ENCODE data around the gene LY6G6C. TPM values are rescaled to one million over a fixed set of nuclear protein-coding genes. Genes with fewer than 3 reads are reported as not detected.

Gene LY6G6C
- total RNA-seq, 2 experiments from 2014 or later = not detected

DNA sequence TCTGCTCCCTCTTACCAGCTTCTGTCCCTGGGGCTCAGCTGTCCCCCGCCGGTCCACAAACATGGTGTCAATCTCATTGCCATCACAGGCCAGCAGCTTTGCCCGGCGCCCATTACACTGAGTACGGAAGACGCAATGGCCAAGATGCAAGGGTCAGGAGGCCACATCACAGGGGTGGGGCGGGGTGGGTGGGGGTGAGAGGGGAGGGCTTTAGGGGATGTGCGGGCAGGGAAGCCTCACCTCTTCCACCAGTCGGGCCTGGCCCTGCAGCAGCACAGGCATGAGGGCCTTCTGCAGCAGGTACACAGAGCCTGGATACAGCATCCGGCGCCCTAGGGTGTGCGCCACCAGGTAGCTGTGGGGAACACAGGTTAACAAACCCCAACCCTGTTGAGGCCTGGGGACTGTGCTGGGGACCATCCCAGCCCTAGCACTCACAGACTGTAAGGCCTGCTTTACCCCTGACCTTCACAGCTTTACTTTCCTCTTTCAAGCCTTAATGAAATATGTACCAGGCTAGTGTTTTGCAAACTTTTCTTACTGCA is 29.9 kb downstream of the LY6G6C start:
- DNase-seq (no peak), ATAC-seq (ENCODE audit: poor library complexity) (no peak)
- Mint-ChIP-seq H3K36me3 (ENCODE audit: low read depth) (peaks cover 84% of the 10 kb centered on the region), H3K4me1 (ENCODE audit: low read depth) (no peaks in the 10 kb centered on the region), H3K9me3 (no peaks in the 10 kb centered on the region), H3K27me3 (no peaks in the 10 kb centered on the region), H3K4me3 (no peak overlapping the region), H3K27ac (no peak overlapping the region)
- no peak overlapping the region for H3K27ac ChIP-seq (ENCODE audit: low read depth in 1 of 2, low read length in 2 of 2)
- no peaks in the 10 kb centered on the region for H3K9me3 ChIP-seq (ENCODE audit: control insufficient read depth in 1 of 2, insufficient read depth in 1 of 2, low read length in 2 of 2)
- intact Hi-C loops (cut with DNase I, micrococcal nuclease) = no loop called here
- no peaks in the 10 kb centered on the region for H3K4me1 ChIP-seq (ENCODE audit: insufficient read depth, low read length)
- CTCF ChIA-PET = no interaction called here
- no peaks in the 10 kb centered on the region for H3K27me3 ChIP-seq (ENCODE audit: control insufficient read depth in 1 of 2, insufficient read depth in 2 of 2, low read length in 2 of 2)
- TF ChIP-seq, protein P1, sequence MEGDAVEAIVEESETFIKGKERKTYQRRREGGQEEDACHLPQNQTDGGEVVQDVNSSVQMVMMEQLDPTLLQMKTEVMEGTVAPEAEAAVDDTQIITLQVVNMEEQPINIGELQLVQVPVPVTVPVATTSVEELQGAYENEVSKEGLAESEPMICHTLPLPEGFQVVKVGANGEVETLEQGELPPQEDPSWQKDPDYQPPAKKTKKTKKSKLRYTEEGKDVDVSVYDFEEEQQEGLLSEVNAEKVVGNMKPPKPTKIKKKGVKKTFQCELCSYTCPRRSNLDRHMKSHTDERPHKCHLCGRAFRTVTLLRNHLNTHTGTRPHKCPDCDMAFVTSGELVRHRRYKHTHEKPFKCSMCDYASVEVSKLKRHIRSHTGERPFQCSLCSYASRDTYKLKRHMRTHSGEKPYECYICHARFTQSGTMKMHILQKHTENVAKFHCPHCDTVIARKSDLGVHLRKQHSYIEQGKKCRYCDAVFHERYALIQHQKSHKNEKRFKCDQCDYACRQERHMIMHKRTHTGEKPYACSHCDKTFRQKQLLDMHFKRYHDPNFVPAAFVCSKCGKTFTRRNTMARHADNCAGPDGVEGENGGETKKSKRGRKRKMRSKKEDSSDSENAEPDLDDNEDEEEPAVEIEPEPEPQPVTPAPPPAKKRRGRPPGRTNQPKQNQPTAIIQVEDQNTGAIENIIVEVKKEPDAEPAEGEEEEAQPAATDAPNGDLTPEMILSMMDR (IDR thresholded peaks at IDR 0.05) = no peak
- peaks cover 86% of the 10 kb centered on the region for H3K36me3 ChIP-seq (ENCODE audit: insufficient read depth, low read length)
- POLR2A ChIA-PET = no interaction called here
- no peak overlapping the region for H3K4me3 ChIP-seq (ENCODE audit: low read length)

DNA sequence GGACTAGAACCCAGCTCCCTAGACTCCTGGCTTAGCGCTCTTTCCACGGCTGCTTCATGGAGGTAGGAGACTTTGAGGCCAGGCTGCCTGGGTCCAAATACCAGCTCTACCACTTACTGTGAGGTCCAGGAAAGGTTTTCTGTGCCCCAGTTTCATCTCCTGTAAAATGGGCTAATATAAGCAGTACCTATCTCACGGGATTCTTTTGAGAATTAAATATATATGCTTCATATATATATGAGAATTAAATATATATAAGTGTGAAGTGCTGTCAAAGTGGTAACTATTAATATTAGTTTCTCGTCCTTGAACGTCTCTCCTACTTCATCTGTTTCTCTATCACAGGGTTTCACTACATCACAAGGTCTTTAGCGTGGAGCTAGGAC is 30.5 kb downstream of the LY6G6C start:
- Mint-ChIP-seq H3K9me3 (no peaks in the 10 kb centered on the region), H3K36me3 (ENCODE audit: low read depth) (peaks cover 84% of the 10 kb centered on the region), H3K4me1 (ENCODE audit: low read depth) (no peaks in the 10 kb centered on the region), H3K4me3 (no peak overlapping the region), H3K27ac (no peak overlapping the region), H3K27me3 (no peaks in the 10 kb centered on the region)
- peaks cover 85% of the 10 kb centered on the region for H3K36me3 ChIP-seq (ENCODE audit: insufficient read depth, low read length)
- TF ChIP-seq, protein P1 (IDR thresholded peaks at IDR 0.05) = no peak
- DNase-seq = no peak
- intact Hi-C loops (cut with DNase I, micrococcal nuclease) = no loop called here
- no peaks in the 10 kb centered on the region for H3K9me3 ChIP-seq (ENCODE audit: control insufficient read depth in 1 of 2, insufficient read depth in 1 of 2, low read length in 2 of 2)
- no peaks in the 10 kb centered on the region for H3K27me3 ChIP-seq (ENCODE audit: control insufficient read depth in 1 of 2, insufficient read depth in 2 of 2, low read length in 2 of 2)
- POLR2A ChIA-PET = no interaction called here
- no peaks in the 10 kb centered on the region for H3K4me1 ChIP-seq (ENCODE audit: insufficient read depth, low read length)
- no peak overlapping the region for H3K27ac ChIP-seq (ENCODE audit: low read depth in 1 of 2, low read length in 2 of 2)
- no peak overlapping the region for H3K4me3 ChIP-seq (ENCODE audit: low read length)
- ATAC-seq (ENCODE audit: poor library complexity) = no peak
- CTCF ChIA-PET = interaction anchor here (0.7 kb wide), 1 partner anchor 38 kb away, joined by 3 read pairs; no protein-coding TSS in a partner anchor

DNA sequence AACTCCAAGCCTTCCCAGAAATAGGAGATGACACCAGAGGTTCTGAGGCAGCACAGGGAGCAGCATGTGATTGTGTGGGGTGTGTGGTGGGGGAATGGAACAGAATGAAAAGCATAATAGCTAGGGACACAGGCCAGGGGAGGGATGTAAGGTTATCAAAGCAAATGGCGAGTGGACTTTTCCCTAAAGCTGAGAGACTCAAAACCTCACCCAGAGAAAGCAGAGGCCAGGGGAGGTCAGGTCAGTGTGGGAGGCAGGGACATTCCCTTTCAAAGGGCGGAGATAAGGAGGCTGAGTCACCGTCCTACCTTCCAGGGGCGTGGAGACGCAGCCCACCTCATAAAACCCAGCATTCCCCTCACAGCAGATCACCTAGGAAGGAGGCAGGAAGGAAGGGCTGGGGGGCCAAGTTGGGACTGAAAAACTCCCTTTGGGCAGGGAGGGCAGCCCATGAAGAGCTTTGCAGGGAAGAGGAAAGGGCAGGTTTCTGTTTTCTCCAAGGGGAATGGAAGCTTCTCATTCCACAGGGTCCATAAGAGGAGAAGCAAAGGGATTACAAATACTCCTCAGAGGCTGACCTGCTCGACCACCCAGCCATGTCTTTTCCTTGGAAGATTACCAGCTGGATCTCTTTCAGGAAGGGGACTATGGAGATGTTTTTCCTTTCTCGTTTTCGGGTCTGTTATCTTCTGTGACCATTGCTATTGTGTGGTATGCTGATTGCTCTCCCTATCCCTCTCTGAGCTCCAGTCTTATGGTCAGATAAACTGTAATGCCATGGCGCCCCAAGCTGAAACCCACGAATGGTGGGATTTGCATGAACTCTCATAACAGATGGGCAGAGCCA is 31.1 kb downstream of the LY6G6C start:
- no peak overlapping the region for H3K27ac Mint-ChIP-seq
- H3K4me3 Mint-ChIP-seq = no peak overlapping the region
- no peaks in the 10 kb centered on the region for H3K4me1 Mint-ChIP-seq (ENCODE audit: low read depth)
- intact Hi-C loops (cut with DNase I, micrococcal nuclease) = no loop called here
- TF ChIP-seq, protein P1 (IDR thresholded peaks at IDR 0.05) = no peak
- H3K9me3 ChIP-seq (ENCODE audit: control insufficient read depth in 1 of 2, insufficient read depth in 1 of 2, low read length in 2 of 2) = no peaks in the 10 kb centered on the region
- no peak overlapping the region for H3K27ac ChIP-seq (ENCODE audit: low read depth in 1 of 2, low read length in 2 of 2)
- H3K4me3 ChIP-seq (ENCODE audit: low read length) = no peak overlapping the region
- no peaks in the 10 kb centered on the region for H3K27me3 ChIP-seq (ENCODE audit: control insufficient read depth in 1 of 2, insufficient read depth in 2 of 2, low read length in 2 of 2)
- H3K36me3 ChIP-seq (ENCODE audit: insufficient read depth, low read length) = peaks cover 83% of the 10 kb centered on the region
- H3K27me3 Mint-ChIP-seq = no peaks in the 10 kb centered on the region
- ChIA-PET POLR2A (no interaction called here), CTCF (interaction anchor here (0.5 to 0.7 kb wide), 3 partner anchors 30 to 239 kb away, joined by 3 read pairs; partner anchors contain the start of gene C6orf47)
- no peaks in the 10 kb centered on the region for H3K4me1 ChIP-seq (ENCODE audit: insufficient read depth, low read length)
- DNase-seq = no peak
- H3K9me3 Mint-ChIP-seq = no peaks in the 10 kb centered on the region
- ATAC-seq (ENCODE audit: poor library complexity) = no peak
- H3K36me3 Mint-ChIP-seq (ENCODE audit: low read depth) = peaks cover 88% of the 10 kb centered on the region

Measured in CD4-positive, alpha-beta T cell (primary cell).